Esophagus squamous epithelium (tissue), 5 donors: ENCODE measurements around the gene FCGBP. TPM values are rescaled to one million over a fixed set of nuclear protein-coding genes. Genes with fewer than 3 reads are reported as not detected.
"Not testable (repeated sequence)": the region's sequence is repeated elsewhere in the genome, so short reads cannot be mapped to it uniquely, and the experiment has no call there.

ENCODE experiments used
- DNase-seq: peaks from one replicate; lab custom pipeline; 2025; lab: John Stamatoyannopoulos, UW
- H3K27ac ChIP-seq, 4 donors: fragments of 200-600 bp; sonication (generic); one replicate each; pipeline ENCODE4 v1.5.1; 2016 to 2019; ENCODE audit warnings: mild to moderate bottlenecking in 1 of 4
- H3K27me3 ChIP-seq, 4 donors: fragments of 200-600 bp; sonication (generic); 1 replicate in 3 of 4; 2 replicates in 1 of 4; pipeline versions ENCODE4 v1.5.1 to v1.6.0; 2017 to 2021; ENCODE audit warnings: antibody characterized with exemption in 1 of 4
- H3K36me3 ChIP-seq, 3 donors: fragments of 200-600 bp; sonication (generic); one replicate each; pipeline ENCODE4 v1.5.1; 2016 to 2019
- H3K4me1 ChIP-seq, 3 donors: fragments of 200-600 bp; sonication (generic); one replicate each; pipeline ENCODE4 v1.5.1; 2017 to 2019
- H3K4me3 ChIP-seq, 4 donors: fragments of 200-600 bp; sonication (generic); 1 replicate in 3 of 4; 2 replicates in 1 of 4; pipeline ENCODE4 v1.5.1; 2016 to 2019; ENCODE audit warnings: mild to moderate bottlenecking in 2 of 4, moderate library complexity in 1 of 4
- H3K9me3 ChIP-seq, 3 donors: fragments of 200-600 bp; sonication (generic); one replicate each; pipeline ENCODE4 v1.5.1; 2016 to 2019
- CTCF ChIP-seq, 6 experiments: fragments of 450-650 bp in 4 of 6; fragments of 200-600 bp in 2 of 6; sonication (generic) in 2 of 6; IDR thresholded peaks; one replicate each; pipeline ENCODE4 v1.5.1; 2016 to 2019; ENCODE audit warnings: antibody characterized with exemption in 6 of 6, mild to moderate bottlenecking in 4 of 6, moderate library complexity in 4 of 6
- POLR2A ChIP-seq, 4 donors: fragments of 450-650 bp; IDR thresholded peaks; one replicate each; pipeline ENCODE4 v1.6.1; 2017; ENCODE audit warnings: antibody characterized with exemption in 4 of 4, mild to moderate bottlenecking in 4 of 4, moderate library complexity in 3 of 4
- WGBS, 2 donors: methylation state at CpG; one replicate each; pipeline ENCODE4 v1.1.5; 2018; 5-methylcytosine and 5-hydroxymethylcytosine counted together
- intact Hi-C: fragments of 100-400 bp; cut with DNase I; formaldehyde crosslinking; loops from one replicate; pipeline ENCODE4 v1.15.0; 2022
- total RNA-seq, 4 donors: library from RNA; depleted of rRNA; stranded (reverse); fragments of >200 nt; gene quantifications; one replicate each; pipeline ENCODE4 v1.1.0, GENCODE V29; 2016
- donor health status: DM: yes; HTN: yes; CAD: no.

Gene FCGBP
- total RNA-seq, 4 donors from 2014 or later = 5.7 to 79.9 (median 41.0) TPM

- H3K4me1 ChIP-seq = peaks cover 0 to 6% (median 0%) of the 10 kb centered on the region in 3 donors
- 54 to 61% methylated on average over 8 to 19 of the region's 71 CpGs for WGBS, 2 donors
- H3K27me3 ChIP-seq = peaks cover 0 to 36% (median 0%) of the 10 kb centered on the region in 4 donors
- no peak for DNase-seq
- H3K27ac ChIP-seq = no peak overlapping the region
- intact Hi-C loops = no loop called here
- H3K4me3 ChIP-seq = no peak overlapping the region
- H3K36me3 ChIP-seq = no peaks in the 10 kb centered on the region
- no peak for TF ChIP-seq CTCF (IDR thresholded peaks at IDR 0.05)
- no peak for TF ChIP-seq POLR2A (IDR thresholded peaks at IDR 0.05)
- H3K9me3 ChIP-seq = peaks cover 0 to 4% (median 0%) of the 10 kb centered on the region in 3 donors
Measured at GRCh38 chr19:39915101-39915847, 19.2 kb downstream of the FCGBP start.

- 83 to 95% methylated on average over 2 to 8 of the region's 20 CpGs for WGBS, 2 donors
- Histone ChIP-seq H3K4me1 (peaks cover 0 to 6% (median 0%) of the 10 kb centered on the region in 3 donors), H3K36me3 (no peaks in the 10 kb centered on the region), H3K27ac (no peak overlapping the region), H3K4me3 (no peak overlapping the region), H3K27me3 (peaks cover 0 to 36% (median 0%) of the 10 kb centered on the region in 4 donors), H3K9me3 (no peaks in the 10 kb centered on the region)
- TF ChIP-seq POLR2A (IDR thresholded peaks at IDR 0.05) = no peak
- TF ChIP-seq CTCF (IDR thresholded peaks at IDR 0.05) = no peak
- intact Hi-C loops = no loop called here
- DNase-seq = no peak
Measured at GRCh38 chr19:39913682-39914333, 20.6 kb downstream of the FCGBP start.

- Histone ChIP-seq H3K4me3 (no peak overlapping the region), H3K9me3 (no peaks in the 10 kb centered on the region), H3K36me3 (no peaks in the 10 kb centered on the region), H3K27ac (no peak overlapping the region), H3K27me3 (peaks cover 0 to 3% (median 0%) of the 10 kb centered on the region in 4 donors), H3K4me1 (no peaks in the 10 kb centered on the region)
- TF ChIP-seq POLR2A (IDR thresholded peaks at IDR 0.05) (no peak), CTCF (IDR thresholded peaks at IDR 0.05) (no peak)
- 75 to 80% methylated on average over 5 to 6 of the region's 6 CpGs for WGBS, 2 donors
- intact Hi-C loops = no loop called here
- DNase-seq = no peak
Measured at GRCh38 chr19:39908803-39909202, 25.6 kb downstream of the FCGBP start.

- Histone ChIP-seq H3K36me3 (no peaks in the 10 kb centered on the region), H3K27me3 (no peaks in the 10 kb centered on the region), H3K4me3 (no peak overlapping the region), H3K27ac (no peak overlapping the region), H3K4me1 (no peaks in the 10 kb centered on the region), H3K9me3 (no peaks in the 10 kb centered on the region)
- TF ChIP-seq POLR2A (IDR thresholded peaks at IDR 0.05) = no peak
- DNase-seq = no peak
- intact Hi-C loops = no loop called here
- WGBS, 2 donors = 78 to 81% methylated on average over 5 of the region's 5 CpGs
Measured at GRCh38 chr19:39906820-39907611, 27.4 kb downstream of the FCGBP start.

GRCh38 chr19:39906283-39906682 is 28.2 kb downstream of the FCGBP start:
- no peaks in the 10 kb centered on the region for H3K36me3 ChIP-seq
- H3K9me3 ChIP-seq = no peaks in the 10 kb centered on the region
- 88% methylated on average over 6 to 8 of the region's 8 CpGs for WGBS, 2 donors
- H3K4me3 ChIP-seq = no peak overlapping the region
- no peak overlapping the region for H3K27ac ChIP-seq
- H3K4me1 ChIP-seq = no peaks in the 10 kb centered on the region
- no peaks in the 10 kb centered on the region for H3K27me3 ChIP-seq
- intact Hi-C loops = no loop called here
- TF ChIP-seq POLR2A (IDR thresholded peaks at IDR 0.05) (no peak), CTCF (IDR thresholded peaks at IDR 0.05) (no peak)
- no peak for DNase-seq

- intact Hi-C loops, DNase-seq, H3K4me3 ChIP-seq, H3K27me3 ChIP-seq, H3K27ac ChIP-seq, H3K4me1 ChIP-seq, H3K9me3 ChIP-seq, H3K36me3 ChIP-seq: not testable (repeated sequence)
- 25 to 28% methylated on average over 2 to 3 of the region's 8 CpGs for WGBS, 2 donors
Measured at GRCh38 chr19:39903486-39904091, 30.8 kb downstream of the FCGBP start.

GRCh38 chr19:39902326-39902725 is 32.1 kb downstream of the FCGBP start:
- H3K4me3 ChIP-seq, intact Hi-C loops, H3K27me3 ChIP-seq, H3K27ac ChIP-seq, DNase-seq, H3K4me1 ChIP-seq, H3K36me3 ChIP-seq, H3K9me3 ChIP-seq: not testable (repeated sequence)
- no CpG with 5 or more reads among the region's 15 CpGs for WGBS, 2 donors

GRCh38 chr19:39901681-39902080 is 32.8 kb downstream of the FCGBP start:
- WGBS, 2 donors = 86% methylated on average over 2 of the region's 7 CpGs; no CpG with 5 or more reads in 1 of the 2 donors
- H3K36me3 ChIP-seq, H3K4me3 ChIP-seq, H3K27ac ChIP-seq, intact Hi-C loops, DNase-seq, H3K4me1 ChIP-seq, H3K9me3 ChIP-seq, H3K27me3 ChIP-seq: not testable (repeated sequence)
